ENCODE data around the gene TP53AIP1.

The TP53AIP1 gene

DNA sequence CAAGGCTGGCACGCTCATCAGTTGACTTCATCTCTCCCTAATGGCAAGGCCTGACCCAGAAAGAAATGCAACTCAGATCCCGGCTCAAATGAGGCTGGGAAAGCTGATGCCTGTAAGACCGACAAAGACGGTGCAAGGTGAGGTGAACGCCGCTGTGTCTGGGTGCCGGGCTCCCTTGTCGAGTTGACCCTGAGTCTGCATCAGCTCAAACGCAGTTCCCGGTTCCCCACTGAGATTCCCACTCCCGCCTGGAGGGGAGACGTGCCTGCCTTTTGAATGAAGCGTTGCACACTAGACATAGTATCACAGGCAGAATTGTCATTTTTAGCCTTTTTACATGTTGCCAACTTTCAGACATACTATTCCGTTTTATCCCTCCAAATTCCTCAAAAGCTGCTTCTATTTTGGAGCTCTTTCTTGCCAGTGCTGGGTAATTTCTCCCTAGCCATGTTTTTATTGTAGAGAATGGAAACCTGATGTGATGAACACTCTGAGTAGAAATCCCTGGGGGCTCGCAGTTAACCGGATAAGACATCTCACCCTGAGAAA lies 831 bp upstream of the TP53AIP1 start:
- DNase-seq (ENCODE audit: low read depth in 2 of 2): no peak

DNA sequence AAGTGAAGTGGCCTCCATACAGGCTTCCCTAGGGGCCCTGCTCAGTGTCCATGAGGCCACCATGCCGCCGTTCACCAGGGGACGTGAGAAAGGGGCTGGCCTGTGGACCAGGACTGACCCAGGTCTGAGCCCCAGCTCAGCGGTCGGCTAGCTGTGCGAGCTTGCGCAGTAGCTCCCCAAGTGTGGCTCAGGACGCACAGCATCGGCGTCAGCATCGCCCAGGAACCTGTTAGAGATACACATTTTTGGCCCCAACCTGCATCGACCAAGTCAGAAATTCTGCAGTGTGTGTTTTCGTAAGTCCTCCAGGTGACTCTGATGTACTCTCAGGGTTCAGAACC lies 429 bp downstream of the TP53AIP1 start:
- DNase-seq (ENCODE audit: low read depth in 2 of 2): no peak

DNA sequence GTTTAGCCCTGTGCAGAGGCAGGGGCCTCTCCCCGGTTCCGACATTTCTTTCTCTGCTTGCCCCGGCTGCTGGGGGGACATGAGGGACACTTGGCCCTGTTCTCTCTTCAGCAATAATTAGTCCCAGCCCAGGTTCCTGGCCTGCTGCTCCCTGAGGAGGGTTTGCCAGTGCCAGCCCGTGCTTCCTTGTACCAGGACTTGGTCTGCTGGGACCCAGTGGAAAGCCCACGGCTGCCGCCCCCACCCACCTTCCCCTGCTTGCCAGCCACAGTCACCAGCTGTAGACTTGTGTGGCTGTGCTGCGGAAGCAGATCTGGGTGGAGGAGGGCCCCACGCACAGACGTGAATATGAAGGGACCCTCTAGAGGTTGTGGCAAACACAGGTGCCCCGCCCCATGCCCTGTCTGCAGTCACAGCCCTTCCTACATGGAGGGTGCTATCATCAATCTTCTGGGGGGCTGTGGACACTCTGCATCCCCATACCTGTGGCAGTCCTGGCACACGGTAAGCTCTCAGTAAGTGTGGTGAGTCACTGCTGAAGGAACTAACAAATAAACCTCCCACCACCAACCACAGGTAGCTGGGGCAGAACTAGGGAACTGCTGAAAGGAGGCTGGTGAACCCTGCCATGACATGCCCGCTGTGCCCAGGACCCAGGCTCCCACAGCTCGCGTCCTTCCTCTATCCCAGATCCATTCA lies 949 bp downstream of the TP53AIP1 start:
- DNase-seq (ENCODE audit: low read depth in 2 of 2): no peak

DNA sequence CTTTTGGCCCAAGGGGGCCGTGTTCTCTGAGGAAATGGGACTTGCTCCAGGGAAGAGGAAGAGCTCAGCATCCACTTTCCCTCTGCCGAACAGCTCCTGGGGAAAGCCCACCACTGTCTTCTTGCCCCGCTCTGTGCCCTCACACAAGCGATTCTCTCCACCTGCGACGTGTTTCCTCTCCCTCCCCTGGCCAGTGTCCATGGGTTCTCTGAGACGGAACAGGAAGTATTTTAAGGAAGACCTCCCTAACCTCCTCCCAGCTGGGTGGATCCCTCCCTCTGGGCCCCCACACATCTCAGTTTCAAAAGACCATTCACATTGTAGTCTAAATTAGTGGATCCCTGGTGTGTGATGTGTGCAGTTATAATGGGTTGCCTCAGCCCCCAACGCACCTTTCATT lies 1.6 kb downstream of the TP53AIP1 start:
- DNase-seq (ENCODE audit: low read depth in 2 of 2): no peak

DNA sequence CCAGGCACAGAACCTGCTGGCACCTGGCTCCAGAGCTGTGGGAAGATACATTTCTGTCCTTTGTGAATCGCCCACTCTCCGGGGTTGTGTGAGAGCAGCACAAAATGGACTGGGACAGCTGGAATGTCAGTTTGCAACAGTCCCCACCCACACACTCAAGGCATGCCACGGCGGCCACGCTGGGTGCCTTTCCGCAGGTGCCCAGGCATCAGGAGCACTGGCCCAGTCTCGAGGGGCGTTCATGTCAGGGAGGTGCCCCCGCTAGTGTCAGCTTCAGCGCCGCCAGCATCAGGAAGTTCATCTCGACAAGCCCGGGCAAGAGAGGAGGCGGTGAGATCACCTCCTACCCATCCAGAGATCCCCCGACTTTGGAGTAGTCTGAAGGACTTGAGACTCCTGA lies 2.1 kb downstream of the TP53AIP1 start:
- no peak for DNase-seq (ENCODE audit: low read depth in 2 of 2)

DNA sequence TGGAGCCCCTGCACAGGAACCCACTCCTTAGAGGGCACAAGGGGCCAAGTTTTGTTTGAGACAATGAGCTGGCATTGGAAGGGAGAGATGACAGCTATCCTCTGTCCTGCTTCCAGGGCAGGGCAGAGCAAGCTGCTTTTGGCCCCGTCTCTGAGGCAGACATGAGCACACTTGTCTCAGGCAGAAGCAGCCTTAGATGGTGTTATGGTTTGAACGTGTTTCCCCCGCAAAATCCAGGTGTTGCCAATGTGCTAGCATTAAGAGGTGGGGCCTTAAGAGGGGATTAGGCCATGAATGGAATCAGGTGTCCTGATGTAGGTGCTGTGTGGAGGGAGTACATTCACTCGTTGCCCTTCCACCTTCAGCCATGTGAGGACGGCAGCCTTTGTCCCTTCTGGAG lies 2.5 kb downstream of the TP53AIP1 start:
- DNase-seq (ENCODE audit: low read depth in 2 of 2): no peak

DNA sequence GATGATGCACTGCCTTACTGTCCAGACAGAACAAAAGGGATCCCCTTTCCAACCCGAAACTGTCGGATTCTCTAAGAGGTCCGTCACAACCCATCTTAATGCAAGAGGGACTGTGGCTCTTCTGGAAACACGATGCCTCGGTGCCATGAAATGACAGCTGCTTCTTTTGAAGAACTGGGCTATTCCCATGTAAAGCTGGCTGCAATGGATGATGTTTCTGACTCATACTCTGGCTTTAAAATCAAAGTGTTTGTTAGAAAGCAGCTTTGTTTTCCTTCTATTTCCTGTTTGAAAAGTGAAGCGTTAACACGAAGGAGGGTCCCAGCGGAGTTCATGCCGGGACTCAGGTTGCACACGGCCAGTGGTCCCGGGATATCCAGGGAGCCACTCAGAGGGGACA lies 3.1 kb downstream of the TP53AIP1 start:
- no peak for DNase-seq (ENCODE audit: low read depth in 2 of 2)

DNA sequence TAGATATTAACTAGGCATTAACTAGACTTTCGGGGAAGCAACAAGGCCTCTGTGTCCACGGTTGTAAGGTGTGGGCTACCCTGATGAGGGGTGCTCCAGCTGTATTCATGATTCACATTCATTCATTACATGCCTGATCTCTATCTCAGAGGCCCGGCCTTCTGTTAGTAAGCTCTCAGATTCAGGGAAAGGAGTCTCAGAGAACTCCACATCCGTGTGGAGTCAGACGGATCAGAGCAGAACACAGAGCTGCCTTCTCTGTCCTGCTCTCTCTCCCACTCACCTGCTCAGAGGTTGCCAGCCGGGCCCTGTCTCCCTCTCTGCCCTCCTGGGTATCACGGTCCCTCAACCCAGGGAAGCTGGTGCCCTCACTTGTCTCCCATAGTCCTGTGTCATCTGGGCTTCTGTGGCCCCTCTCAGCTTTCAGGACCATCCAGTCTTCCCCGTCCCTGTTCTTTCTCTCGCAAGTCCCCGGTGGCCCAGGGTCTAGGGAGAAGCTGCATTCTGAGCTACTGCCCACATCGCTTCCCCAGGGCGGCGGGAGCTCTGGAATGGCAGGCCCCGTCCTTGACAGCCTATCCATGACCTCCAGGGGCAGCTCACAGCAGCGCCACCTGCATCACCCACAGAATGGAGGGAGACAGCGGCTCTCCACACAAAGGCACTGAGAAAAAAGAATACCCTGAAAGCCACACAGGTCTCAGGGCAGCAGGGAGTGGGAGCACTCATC lies 4.3 kb downstream of the TP53AIP1 start:
- no peak for DNase-seq (ENCODE audit: low read depth in 2 of 2)

DNA sequence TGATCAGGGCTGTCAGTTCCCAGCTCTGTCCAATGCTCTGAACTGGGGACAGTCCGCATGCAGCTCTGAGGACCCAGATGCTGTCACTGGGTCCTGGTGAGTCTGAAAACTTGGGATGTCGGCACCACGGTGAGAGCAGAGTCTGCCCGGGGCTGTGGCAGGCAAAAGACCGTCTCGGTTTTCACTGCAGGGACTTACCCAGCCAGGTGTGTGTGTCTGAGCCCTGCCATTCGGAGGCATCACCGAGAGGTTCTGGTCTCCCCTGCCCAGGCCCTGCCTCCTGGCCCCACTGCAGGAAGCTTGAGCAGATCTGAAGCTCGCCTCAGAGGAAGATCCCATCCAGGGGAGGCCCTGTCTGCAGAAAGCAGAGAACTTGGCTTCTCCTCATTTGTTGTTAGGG lies 5.2 kb downstream of the TP53AIP1 start:
- no peak for DNase-seq (ENCODE audit: low read depth in 2 of 2)

DNA sequence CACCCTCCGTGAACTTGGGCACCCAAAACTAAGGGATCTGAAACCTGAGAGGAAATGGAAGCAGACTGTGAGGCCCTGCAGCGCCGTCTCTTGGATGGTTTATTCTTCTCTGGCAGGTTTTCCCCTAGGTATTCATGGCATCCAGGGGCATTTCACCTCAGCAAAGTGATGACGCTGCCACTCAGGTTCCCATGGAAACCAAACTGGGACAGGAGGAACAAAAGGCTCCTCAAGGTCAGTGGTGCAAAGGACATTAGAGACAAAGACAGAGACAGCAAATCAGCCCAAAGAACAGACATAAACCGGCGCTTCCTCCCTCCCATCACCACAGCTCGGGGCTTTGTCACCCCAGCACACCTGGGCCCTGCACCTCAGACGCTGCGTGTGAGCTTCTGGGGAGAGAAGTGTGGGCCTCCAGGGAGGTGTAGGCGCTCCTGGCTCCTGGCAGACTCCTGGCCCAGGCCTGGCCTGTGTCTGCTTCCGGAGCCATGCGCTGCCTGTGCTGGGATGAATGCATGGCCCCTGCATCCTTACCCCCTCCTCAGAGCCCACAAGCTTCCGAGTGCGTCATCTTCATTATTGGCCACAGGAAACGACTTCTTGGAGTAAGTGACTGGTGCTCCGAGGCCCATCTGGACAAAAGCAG lies 5.9 kb downstream of the TP53AIP1 start:
- no peak for DNase-seq (ENCODE audit: low read depth in 2 of 2)

DNA sequence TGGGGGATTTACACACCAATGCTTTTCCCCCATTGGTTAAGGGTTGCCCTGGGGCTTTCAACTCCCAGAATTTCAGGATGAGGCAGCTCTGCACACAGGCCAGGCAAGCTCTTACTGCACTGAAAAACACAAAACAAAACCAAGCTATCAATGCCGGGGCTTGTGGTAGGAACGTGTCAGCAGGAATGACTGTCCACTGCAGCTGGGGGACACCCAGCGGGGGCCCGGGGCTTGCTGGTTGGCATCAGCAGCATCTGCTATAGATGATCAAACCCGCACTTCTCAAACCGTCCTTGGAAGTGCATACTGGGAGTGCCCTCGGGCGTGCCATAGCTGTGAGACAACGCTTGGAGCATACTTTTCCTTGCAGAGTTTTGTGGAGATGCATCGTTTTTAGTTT lies 7.7 kb downstream of the TP53AIP1 start:
- DNase-seq (ENCODE audit: low read depth in 2 of 2): no peak

DNA sequence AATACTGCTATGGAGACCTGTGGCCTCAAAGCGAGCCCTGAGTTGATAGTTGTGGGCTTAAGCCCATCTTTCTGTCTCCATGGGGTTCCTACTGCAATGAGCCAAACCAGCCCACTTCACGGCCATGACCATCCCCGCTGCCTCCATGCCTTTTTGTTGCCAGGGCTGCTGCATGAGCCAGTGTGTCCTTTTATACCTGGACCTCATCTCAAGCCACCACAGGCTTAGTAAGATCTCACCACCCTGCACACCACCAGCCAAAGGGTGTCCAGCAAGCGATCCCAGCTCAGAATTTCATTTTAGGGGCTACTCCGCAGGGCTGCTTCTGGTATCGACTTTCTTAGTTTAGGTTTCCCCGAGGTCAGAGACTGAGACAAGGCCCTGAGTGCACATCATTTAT lies 8.3 kb downstream of the TP53AIP1 start:
- DNase-seq (ENCODE audit: low read depth in 2 of 2): no peak

DNA sequence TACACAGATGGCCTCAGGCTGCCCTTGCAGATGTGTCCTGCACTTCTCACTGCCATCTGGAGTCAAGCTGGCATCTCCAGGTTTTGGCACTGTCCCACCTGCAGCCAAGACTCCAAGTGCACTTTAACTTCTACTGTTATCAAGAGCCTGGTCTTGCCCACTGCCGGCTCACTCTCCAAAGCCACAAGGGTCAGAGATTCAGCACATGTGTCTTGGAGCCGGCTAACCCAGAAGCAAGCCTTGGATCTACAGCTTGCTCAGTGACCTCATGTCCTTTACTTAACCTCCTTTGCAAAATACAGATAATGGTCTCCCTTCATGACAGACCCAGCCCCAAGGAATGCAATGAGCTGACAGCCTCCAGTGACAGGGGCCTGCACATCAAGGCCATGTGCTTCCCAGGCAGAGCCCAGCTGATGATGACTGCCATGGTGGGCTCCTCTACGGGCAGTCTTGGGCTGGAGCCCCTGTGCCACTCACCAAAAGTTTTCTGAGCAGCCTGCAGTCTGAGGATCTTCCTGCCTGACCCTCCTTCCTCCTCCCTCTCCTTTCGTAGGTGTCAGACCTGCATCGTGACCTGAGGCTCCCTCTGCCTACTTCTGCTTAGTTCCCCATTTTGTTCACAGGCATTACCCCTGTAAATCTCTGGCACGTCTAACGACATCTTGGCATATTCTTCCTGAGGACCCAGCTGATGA lies 9.0 kb downstream of the TP53AIP1 start:
- DNase-seq (ENCODE audit: low read depth in 2 of 2): no peak

DNA sequence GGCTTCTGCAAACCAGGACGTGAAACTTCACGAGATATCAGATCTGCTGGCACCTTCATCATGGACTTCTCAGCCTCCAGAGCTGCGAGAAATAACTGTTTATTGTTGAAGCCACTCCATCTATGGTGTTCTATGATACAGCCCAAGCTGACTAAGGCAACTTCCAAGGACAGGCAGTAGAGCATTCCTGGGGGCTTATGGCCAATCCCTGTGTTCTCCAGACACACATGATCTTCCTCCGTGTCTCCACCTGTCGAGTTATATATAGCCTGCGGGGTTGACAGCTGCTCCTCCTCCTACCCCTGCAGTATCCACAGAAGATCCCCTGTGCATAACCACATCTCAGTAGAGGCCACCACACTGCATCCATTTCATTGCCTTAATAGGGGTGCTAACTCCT lies 11.0 kb downstream of the TP53AIP1 start:
- DNase-seq (ENCODE audit: low read depth in 2 of 2): no peak

DNA sequence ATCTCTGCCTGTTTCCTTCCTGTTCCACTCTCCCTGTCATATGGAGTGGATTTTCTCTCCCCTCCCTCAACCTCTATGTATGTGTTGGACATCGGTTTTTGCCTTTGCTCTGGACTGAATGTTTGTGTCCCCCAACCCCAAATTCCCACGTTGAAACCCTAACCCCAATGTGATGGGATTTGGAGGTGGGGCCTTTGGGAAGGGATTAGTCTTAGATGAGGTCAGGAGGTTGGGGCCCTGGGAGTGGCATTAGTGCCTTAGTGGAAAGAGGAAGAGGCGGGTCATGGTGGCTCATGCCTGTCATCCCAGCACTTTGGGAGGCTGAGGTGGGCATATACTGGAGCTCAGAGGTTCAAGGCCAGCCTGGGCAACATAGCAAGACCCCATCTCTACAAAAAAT lies 11.6 kb downstream of the TP53AIP1 start:
- DNase-seq (ENCODE audit: low read depth in 2 of 2): no peak

DNA sequence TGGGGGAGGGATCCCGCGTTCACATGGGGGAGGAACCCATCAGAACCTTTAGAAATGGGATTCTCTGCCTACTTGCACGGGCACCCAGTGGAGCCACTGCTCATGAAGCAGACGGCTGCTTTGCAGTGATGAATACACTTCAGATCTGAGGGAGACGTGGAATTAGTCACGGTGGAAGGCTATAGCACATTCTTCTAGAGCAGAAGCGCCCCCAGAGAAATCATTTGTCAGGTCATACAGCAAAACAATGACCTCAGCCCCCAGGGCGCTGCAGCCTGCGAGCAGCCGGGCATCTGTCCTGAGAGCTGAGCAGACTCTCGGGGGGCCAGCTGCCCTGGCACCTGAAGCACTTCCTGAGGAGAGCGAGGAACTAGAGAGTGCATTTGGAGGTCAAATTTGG lies 12.7 kb downstream of the TP53AIP1 start:
- no peak for DNase-seq (ENCODE audit: low read depth in 2 of 2)

DNA sequence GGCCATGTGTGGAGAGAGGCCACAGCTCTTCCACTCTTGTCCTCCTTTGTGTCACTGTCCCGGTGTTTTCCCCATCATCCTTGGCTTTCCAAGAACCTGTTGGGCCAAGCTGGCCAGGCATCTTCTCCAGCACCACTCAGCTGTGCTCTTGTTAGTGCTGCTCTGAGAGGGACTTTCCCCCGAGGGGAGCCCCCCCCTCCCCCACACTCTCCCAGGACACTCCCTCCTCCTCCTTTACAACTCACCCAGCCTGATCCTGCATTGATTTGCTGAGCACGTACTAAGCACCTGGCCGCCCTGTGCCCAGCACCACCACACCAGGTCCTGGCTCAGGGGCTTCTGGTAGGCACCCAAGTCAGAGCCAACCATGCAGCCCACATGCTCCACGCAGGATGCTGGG lies 13.2 kb downstream of the TP53AIP1 start:
- DNase-seq (ENCODE audit: low read depth in 2 of 2): no peak

DNA sequence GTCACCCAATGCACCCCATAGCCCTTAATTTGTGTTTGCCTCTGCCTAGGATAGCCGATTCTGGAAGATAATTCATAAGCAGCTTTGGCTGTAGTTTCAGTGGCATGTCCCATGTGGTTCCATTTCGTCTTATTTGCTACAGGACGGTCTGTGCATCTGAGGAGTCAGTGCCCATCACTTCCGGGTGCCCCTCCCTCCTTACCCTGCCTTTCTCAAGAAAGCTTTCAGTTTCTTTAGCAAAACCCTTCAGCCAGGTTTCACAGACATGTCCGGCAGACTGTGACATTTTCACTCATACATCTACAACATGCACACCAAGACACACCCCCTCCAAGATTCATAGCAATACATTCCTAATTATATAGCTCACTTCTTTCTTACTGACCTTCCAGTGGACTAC lies 14.3 kb downstream of the TP53AIP1 start:
- no peak for DNase-seq (ENCODE audit: low read depth in 2 of 2)

DNA sequence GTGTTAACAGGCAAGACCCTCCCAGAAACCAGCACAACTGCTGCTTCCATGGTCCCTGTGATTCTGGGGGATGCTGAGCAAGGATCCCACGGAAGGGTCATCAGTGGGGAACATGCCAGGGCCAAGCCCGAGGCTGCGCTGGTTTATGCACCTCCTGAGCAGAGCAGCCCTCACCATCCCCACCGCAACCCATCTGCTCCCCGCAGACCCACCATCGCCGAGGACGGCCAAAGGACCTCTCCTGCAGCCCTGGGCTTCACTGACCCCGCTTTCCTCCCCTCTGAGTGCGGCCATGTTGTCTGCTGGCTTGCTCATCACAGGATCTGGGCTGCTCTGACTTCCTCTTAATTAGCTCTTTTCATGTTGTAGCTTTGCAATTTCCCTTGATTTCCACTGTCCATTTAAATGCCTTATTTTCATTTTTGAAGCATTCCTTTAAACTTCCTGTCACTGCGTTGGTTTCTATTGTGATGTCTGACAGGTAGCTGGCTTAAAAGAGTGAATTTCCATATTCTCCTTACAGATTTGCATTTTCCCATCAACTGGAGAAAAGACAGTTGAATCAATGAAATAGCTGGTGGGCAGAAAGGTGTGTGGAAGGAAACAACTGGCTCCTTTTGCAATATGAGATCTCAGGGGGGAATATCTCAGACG lies 14.9 kb downstream of the TP53AIP1 start:
- DNase-seq (ENCODE audit: low read depth in 2 of 2): no peak

DNA sequence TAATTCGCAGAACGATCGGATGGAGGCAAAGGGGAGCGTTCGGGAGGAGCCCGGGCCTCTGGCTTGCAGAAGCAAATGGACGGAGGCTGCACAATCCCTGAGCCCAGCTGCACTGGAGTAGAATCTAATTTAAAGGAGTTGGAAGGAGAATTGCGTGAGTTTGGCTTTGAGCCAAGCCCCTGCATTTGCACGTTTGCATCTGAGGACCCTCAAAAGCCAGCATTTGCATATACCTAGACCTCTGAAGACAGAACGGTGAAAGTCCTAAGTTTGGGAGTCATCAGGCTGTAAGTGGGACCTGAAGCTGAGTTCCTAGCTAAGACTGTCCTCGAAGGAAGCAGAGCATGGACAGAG lies 15.6 kb downstream of the TP53AIP1 start:
- DNase-seq (ENCODE audit: low read depth in 2 of 2): no peak

DNA sequence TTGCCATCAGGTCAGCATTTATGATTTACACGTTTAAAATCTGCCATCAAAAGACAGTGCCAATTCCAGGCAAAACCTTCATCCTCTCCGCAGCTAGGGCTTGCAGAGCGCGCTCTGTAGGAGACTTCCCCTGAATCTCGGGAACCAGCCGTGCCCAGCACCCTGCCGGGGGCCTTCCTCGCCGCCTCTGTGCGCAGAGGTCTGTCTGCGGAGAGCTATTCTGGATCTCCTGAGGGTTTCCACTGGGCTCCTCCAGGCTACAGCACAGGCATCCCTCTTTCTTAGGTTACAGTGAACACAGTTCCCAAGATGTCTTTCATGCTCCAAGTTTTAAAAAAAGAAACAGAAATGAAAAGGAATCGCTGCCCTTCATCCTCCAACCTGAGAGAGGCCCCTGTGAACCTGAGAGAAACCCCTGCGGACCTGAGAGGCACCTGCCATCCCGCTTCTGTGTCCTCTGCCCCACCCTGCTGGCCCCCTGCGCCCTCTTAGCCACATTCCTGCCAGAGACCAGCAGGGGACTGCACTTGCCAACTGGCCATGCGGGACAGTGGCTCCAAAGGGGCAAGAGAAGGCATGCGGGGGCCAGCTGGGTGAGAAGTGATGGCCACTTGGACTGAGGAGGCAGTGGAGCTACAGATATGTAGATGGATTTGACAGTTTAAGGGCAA lies 16.1 kb downstream of the TP53AIP1 start:
- DNase-seq (ENCODE audit: low read depth in 2 of 2): no peak

Measured in activated CD8-positive, alpha-beta memory T cell treated with anti-CD3 and anti-CD28 coated beads for 4 hours (primary cell).